H9 (cell line): ENCODE results near the gene FUT8. TPM values are rescaled to one million over a fixed set of nuclear protein-coding genes. Genes with fewer than 3 reads are reported as not detected.

Experiments
- DNase-seq: peaks from one replicate; pipeline ENCODE4 v3.0.0-alpha.2; 2017
- H2AFZ ChIP-seq: one replicate; pipeline ENCODE4 v1.6.1; 2013; ENCODE audit warnings: mild to moderate bottlenecking, low read length, control low read depth, moderate library complexity
- H2AK5ac ChIP-seq: 2 replicates; pipeline ENCODE4 v1.6.1; 2013; ENCODE audit warnings: low read length, control low read depth, mixed read lengths; ENCODE audit not compliant: insufficient read length
- H2BK120ac ChIP-seq: one replicate; pipeline ENCODE4 v1.6.1; 2013; ENCODE audit warnings: low read depth, mild to moderate bottlenecking, low read length, control low read depth, inconsistent platforms; ENCODE audit not compliant: poor library complexity, severe bottlenecking
- H2BK12ac ChIP-seq: 2 replicates; pipeline ENCODE4 v1.6.1; 2013; ENCODE audit warnings: low read length, control low read depth, mixed read lengths, low read depth; ENCODE audit not compliant: insufficient read length
- H2BK15ac ChIP-seq: 2 replicates; pipeline ENCODE4 v1.6.1; 2013; ENCODE audit warnings: low read depth, low read length, control low read depth
- H2BK20ac ChIP-seq: one replicate; pipeline ENCODE4 v1.6.1; 2013; ENCODE audit warnings: low read depth, mild to moderate bottlenecking, low read length, control low read depth, inconsistent platforms; ENCODE audit not compliant: poor library complexity, severe bottlenecking
- H2BK5ac ChIP-seq: 2 replicates; pipeline ENCODE4 v1.6.1; 2013; ENCODE audit warnings: low read length, control low read depth, mixed read lengths; ENCODE audit not compliant: insufficient read length
- H3K14ac ChIP-seq: 2 replicates; pipeline ENCODE4 v1.6.1; 2013; ENCODE audit warnings: low read length, control low read depth; ENCODE audit not compliant: insufficient read depth
- H3K18ac ChIP-seq: 2 replicates; pipeline ENCODE4 v1.6.1; 2013; ENCODE audit warnings: low read depth, mild to moderate bottlenecking, mixed read lengths, low read length, control low read depth; ENCODE audit not compliant: insufficient read length
- H3K23ac ChIP-seq: 2 replicates; pipeline ENCODE4 v1.6.1; 2013; ENCODE audit warnings: low read length, control low read depth, mixed read lengths, low read depth; ENCODE audit not compliant: insufficient read length
- H3K23me2 ChIP-seq: 2 replicates; pipeline ENCODE4 v1.6.1; 2013; ENCODE audit warnings: low read depth, mild to moderate bottlenecking, mixed read lengths, low read length, control low read depth; ENCODE audit not compliant: insufficient read length, poor library complexity, severe bottlenecking
- H3K27ac ChIP-seq: 2 replicates; pipeline ENCODE4 v1.5.1; 2013; ENCODE audit warnings: low read length, control low read depth, mixed read lengths, low read depth; ENCODE audit not compliant: insufficient read length
- H3K27me3 ChIP-seq: 2 replicates; pipeline ENCODE4 v1.6.1; 2013; ENCODE audit warnings: low read length, control low read depth, inconsistent platforms; ENCODE audit not compliant: insufficient read depth
- H3K4ac ChIP-seq: 2 replicates; pipeline ENCODE4 v1.6.1; 2013; ENCODE audit warnings: low read depth, mild to moderate bottlenecking, control low read depth, inconsistent platforms, low read length, moderate library complexity
- H3K4me1 ChIP-seq: 2 replicates; pipeline ENCODE4 v1.6.1; 2013; ENCODE audit warnings: low read length, control low read depth, inconsistent platforms; ENCODE audit not compliant: insufficient read depth
- H3K4me2 ChIP-seq: 2 replicates; pipeline ENCODE4 v1.6.1; 2013; ENCODE audit warnings: low read length, control low read depth, mixed read lengths; ENCODE audit not compliant: insufficient read length, insufficient read depth
- H3K56ac ChIP-seq: 2 replicates; pipeline ENCODE4 v1.6.1; 2013; ENCODE audit warnings: low read depth, mild to moderate bottlenecking, mixed read lengths, low read length, control low read depth; ENCODE audit not compliant: insufficient read length
- H3K79me1 ChIP-seq: 2 replicates; pipeline ENCODE4 v1.6.1; 2013; ENCODE audit warnings: low read depth, mild to moderate bottlenecking, moderate library complexity, low read length, control low read depth, inconsistent platforms; ENCODE audit not compliant: insufficient read depth, poor library complexity, severe bottlenecking
- H3K79me2 ChIP-seq: 2 replicates; pipeline ENCODE4 v1.6.1; 2013; ENCODE audit warnings: low read length, control low read depth, inconsistent platforms; ENCODE audit not compliant: insufficient read depth
- H3K9ac ChIP-seq: 2 replicates; pipeline ENCODE4 v1.6.1; 2013; ENCODE audit warnings: low read length, control low read depth, mixed read lengths; ENCODE audit not compliant: insufficient read length; ENCODE audit errors: extremely low read depth
- H3K9me3 ChIP-seq: one replicate; pipeline ENCODE4 v1.6.1; 2013; ENCODE audit warnings: low read depth, low read length, inconsistent platforms; ENCODE audit not compliant: control insufficient read depth
- H3T11ph ChIP-seq: one replicate; pipeline ENCODE4 v1.6.1; 2013; ENCODE audit warnings: mild to moderate bottlenecking, low read length, control low read depth, inconsistent platforms
- H4K20me1 ChIP-seq: one replicate; pipeline ENCODE4 v1.6.1; 2013; ENCODE audit not compliant: control insufficient read depth, insufficient read length, insufficient read depth
- H4K5ac ChIP-seq: 2 replicates; pipeline ENCODE4 v1.6.1; 2013; ENCODE audit warnings: low read depth, mild to moderate bottlenecking, mixed read lengths, low read length, control low read depth; ENCODE audit not compliant: insufficient read length
- H4K8ac ChIP-seq: replicated peaks from 2 replicates; pipeline ENCODE4 v1.6.1; 2013; ENCODE audit warnings: low read length, control low read depth, mixed read lengths, low read depth; ENCODE audit not compliant: insufficient read length
- H4K91ac ChIP-seq: 2 replicates; pipeline ENCODE4 v1.6.1; 2013; ENCODE audit warnings: low read depth, mild to moderate bottlenecking, moderate library complexity, mixed read lengths, low read length, control low read depth; ENCODE audit not compliant: insufficient read length
- H3K27ac Mint-ChIP-seq, 3 experiments: 2 replicates in 2 of 3; 3 replicates in 1 of 3; pipeline ENCODE4 v1.8.0; 2020 to 2021; ENCODE audit warnings: mixed read lengths in 3 of 3, mild to moderate bottlenecking in 1 of 3, moderate library complexity in 1 of 3
- H3K27me3 Mint-ChIP-seq: 2 replicates; pipeline ENCODE4 v1.8.0; 2021; ENCODE audit warnings: low read depth, mild to moderate bottlenecking, moderate library complexity, mixed read lengths
- H3K36me3 Mint-ChIP-seq, 3 experiments: 2 replicates in 2 of 3; 3 replicates in 1 of 3; pipeline ENCODE4 v1.8.0; 2020 to 2021; ENCODE audit warnings: low read depth in 3 of 3, mixed read lengths in 3 of 3; ENCODE audit not compliant: insufficient read depth in 1 of 3
- H3K4me1 Mint-ChIP-seq, 2 experiments: 2 replicates each; pipeline ENCODE4 v1.8.0; 2020; ENCODE audit warnings: mixed read lengths in 2 of 2
- H3K4me3 Mint-ChIP-seq, 2 experiments: 2 replicates in 1 of 2; 3 replicates in 1 of 2; pipeline ENCODE4 v1.8.0; 2020 to 2021; ENCODE audit warnings: mild to moderate bottlenecking in 2 of 2, mixed read lengths in 2 of 2, moderate library complexity in 1 of 2
- H3K9me3 Mint-ChIP-seq, 2 experiments: 2 replicates in 1 of 2; 3 replicates in 1 of 2; pipeline ENCODE4 v1.8.0; 2020; ENCODE audit warnings: mild to moderate bottlenecking in 2 of 2, mixed read lengths in 2 of 2, moderate library complexity in 1 of 2
- CTCF ChIP-seq: fragments of 200-600 bp; sonication (generic); conservative IDR thresholded peaks from 3 replicates; pipeline ENCODE4 v1.8.0; 2021; ENCODE audit warnings: antibody characterized with exemption, mild to moderate bottlenecking
- WGBS: extraction: QIAGEN DNeasy Blood & Tissue Kit; methylation state at CpG from one replicate; pipeline ENCODE4 v1.1.7; 2013; ENCODE audit warnings: missing lambda C conversion rate, low lambda C conversion rate, mixed read lengths; ENCODE audit not compliant: insufficient read length; ENCODE audit errors: extremely low coverage; 5-methylcytosine and 5-hydroxymethylcytosine counted together
- total RNA-seq: library from RNA; stranded (reverse); gene quantifications from 2 replicates; pipeline ENCODE4 v1.2.1, GENCODE V29; 2021

Gene FUT8
- total RNA-seq, 1 experiment from 2014 or later, result 44.3 TPM

- WGBS, result no CpG with 5 or more reads among the region's 1 CpG
- H3K4me3 Mint-ChIP-seq, result no peak overlapping the region
These were observed 25.9 kb downstream of the FUT8 start for GRCh38 chr14:65438266-65438933.

More at GRCh38 chr14:65438266-65438933, 25.9 kb downstream of the FUT8 start:
- no peak overlapping the region for H2AFZ ChIP-seq
- H3K9me3 Mint-ChIP-seq, result peaks cover 8 to 11% of the 10 kb centered on the region in 2 experiments
- no peaks in the 10 kb centered on the region for H3K9me3 ChIP-seq
- H3K56ac ChIP-seq, result no peak overlapping the region
- H3K36me3 Mint-ChIP-seq, result peaks cover 3 to 14% (median 13%) of the 10 kb centered on the region in 3 experiments; a peak in 6 of 7 replicates
- 0 out of 2 replicates have a peak, but pooled peaks cover 2% of the 10 kb centered on the region for H3K4me1 ChIP-seq
- no peak overlapping the region for H4K91ac ChIP-seq
- no peak overlapping the region for H3K27ac Mint-ChIP-seq
- no peak overlapping the region for H2AK5ac ChIP-seq
- no peak for DNase-seq
- H3K27me3 ChIP-seq, result no peaks in the 10 kb centered on the region
- TF ChIP-seq CTCF, result no peak
- no peak overlapping the region for H3K27ac ChIP-seq
- H4K20me1 ChIP-seq, result no peaks in the 10 kb centered on the region
- no peak overlapping the region for H3K14ac ChIP-seq
- no peak overlapping the region for H3T11ph ChIP-seq
- H2BK5ac ChIP-seq, result no peak overlapping the region
- H3K18ac ChIP-seq, result no peak overlapping the region
- H2BK20ac ChIP-seq, result no peak overlapping the region
- H3K79me2 ChIP-seq, result no peaks in the 10 kb centered on the region
- no peak overlapping the region for H2BK12ac ChIP-seq
- no peaks in the 10 kb centered on the region for H3K27me3 Mint-ChIP-seq
- H4K5ac ChIP-seq, result no peak overlapping the region
- no peak overlapping the region for H3K4ac ChIP-seq
- no peak overlapping the region for H2BK120ac ChIP-seq
- H3K9ac ChIP-seq, result no peak overlapping the region
- H3K23me2 ChIP-seq, result no peaks in the 10 kb centered on the region
- H3K79me1 ChIP-seq, result no peaks in the 10 kb centered on the region
- H3K4me1 Mint-ChIP-seq, result peaks cover 19 to 26% of the 10 kb centered on the region in 2 experiments
- no peak overlapping the region for H2BK15ac ChIP-seq
- no peak overlapping the region for H3K4me2 ChIP-seq
- H3K23ac ChIP-seq, result no peak overlapping the region
- H4K8ac ChIP-seq, result no peak overlapping the region
